Measurements from ENCODE around the gene LIMK2. TPM values are rescaled to one million over a fixed set of nuclear protein-coding genes. Genes with fewer than 3 reads are reported as not detected.

Gene LIMK2
- total RNA-seq, 4 donors from 2014 or later = 103 to 229 (median 188) TPM

- Histone ChIP-seq H3K4me1 (peaks cover 42% of the 10 kb centered on the region), H3K36me3 (no peaks in the 10 kb centered on the region), H3K27me3 (no peaks in the 10 kb centered on the region), H3K9me3 (no peaks in the 10 kb centered on the region), H3K4me3 (no peak overlapping the region), H3K27ac (peak overlapping the region; percentile 75)
- 45% methylated on average over 5 of the region's 5 CpGs for WGBS
- TF ChIP-seq POLR2A (IDR thresholded peaks at IDR 0.05) (no peak), EP300 (IDR thresholded peaks at IDR 0.05) (no peak), CTCF (IDR thresholded peaks at IDR 0.05) (no peak), POLR2AphosphoS5 (IDR thresholded peaks at IDR 0.05) (no peak)
- no peak for DNase-seq (ENCODE audit: low spot score in 2 of 2)
Observed at GRCh38 chr22:31295831-31296657, 83.9 kb downstream of the LIMK2 start.

GRCh38 chr22:31300896-31301295 is 88.8 kb downstream of the LIMK2 start:
- Histone ChIP-seq H3K9me3 (no peaks in the 10 kb centered on the region), H3K36me3 (no peaks in the 10 kb centered on the region), H3K27me3 (no peaks in the 10 kb centered on the region), H3K27ac (no peak overlapping the region), H3K4me3 (no peak overlapping the region), H3K4me1 (peaks cover 15% of the 10 kb centered on the region)
- no peak for DNase-seq (ENCODE audit: low spot score in 2 of 2)
- TF ChIP-seq EP300 (IDR thresholded peaks at IDR 0.05) (no peak), POLR2A (IDR thresholded peaks at IDR 0.05) (no peak), POLR2AphosphoS5 (IDR thresholded peaks at IDR 0.05) (no peak)
- 77% methylated on average over 3 of the region's 3 CpGs for WGBS

GRCh38 chr22:31302006-31302405 is 89.9 kb downstream of the LIMK2 start:
- no peak for DNase-seq (ENCODE audit: low spot score in 2 of 2)
- H3K9me3 ChIP-seq = no peaks in the 10 kb centered on the region
- H3K36me3 ChIP-seq = no peaks in the 10 kb centered on the region
- no peak overlapping the region for H3K4me3 ChIP-seq
- no peaks in the 10 kb centered on the region for H3K27me3 ChIP-seq
- no peak overlapping the region for H3K27ac ChIP-seq
- no peak for TF ChIP-seq EP300 (IDR thresholded peaks at IDR 0.05)
- no peak for TF ChIP-seq CTCF (IDR thresholded peaks at IDR 0.05)
- peaks cover 5% of the 10 kb centered on the region for H3K4me1 ChIP-seq

GRCh38 chr22:31302537-31302936 is 90.4 kb downstream of the LIMK2 start:
- Histone ChIP-seq H3K4me3 (no peak overlapping the region), H3K27ac (no peak overlapping the region), H3K27me3 (no peaks in the 10 kb centered on the region), H3K36me3 (no peaks in the 10 kb centered on the region), H3K4me1 (no peaks in the 10 kb centered on the region), H3K9me3 (no peaks in the 10 kb centered on the region)
- WGBS = 82% methylated on average over 3 of the region's 3 CpGs
- no peak for DNase-seq (ENCODE audit: low spot score in 2 of 2)
- TF ChIP-seq POLR2A (IDR thresholded peaks at IDR 0.05) (no peak), CTCF (IDR thresholded peaks at IDR 0.05) (no peak), POLR2AphosphoS5 (IDR thresholded peaks at IDR 0.05) (no peak), EP300 (IDR thresholded peaks at IDR 0.05) (no peak)

- no peaks in the 10 kb centered on the region for H3K27me3 ChIP-seq
- no peaks in the 10 kb centered on the region for H3K9me3 ChIP-seq
- no peak for DNase-seq (ENCODE audit: low spot score in 2 of 2)
- TF ChIP-seq EP300 (IDR thresholded peaks at IDR 0.05) (no peak), CTCF (IDR thresholded peaks at IDR 0.05) (no peak), POLR2AphosphoS5 (IDR thresholded peaks at IDR 0.05) (no peak)
- H3K4me3 ChIP-seq = no peak overlapping the region
- no peaks in the 10 kb centered on the region for H3K36me3 ChIP-seq
- no peaks in the 10 kb centered on the region for H3K4me1 ChIP-seq
- H3K27ac ChIP-seq = no peak overlapping the region
- WGBS = 47% methylated on average over 3 of the region's 3 CpGs
Observed at GRCh38 chr22:31305194-31305593, 93.1 kb downstream of the LIMK2 start.

Measured in suprapubic skin (tissue), 4 donors.